ENCODE data around the gene DENND4C.

DNA sequence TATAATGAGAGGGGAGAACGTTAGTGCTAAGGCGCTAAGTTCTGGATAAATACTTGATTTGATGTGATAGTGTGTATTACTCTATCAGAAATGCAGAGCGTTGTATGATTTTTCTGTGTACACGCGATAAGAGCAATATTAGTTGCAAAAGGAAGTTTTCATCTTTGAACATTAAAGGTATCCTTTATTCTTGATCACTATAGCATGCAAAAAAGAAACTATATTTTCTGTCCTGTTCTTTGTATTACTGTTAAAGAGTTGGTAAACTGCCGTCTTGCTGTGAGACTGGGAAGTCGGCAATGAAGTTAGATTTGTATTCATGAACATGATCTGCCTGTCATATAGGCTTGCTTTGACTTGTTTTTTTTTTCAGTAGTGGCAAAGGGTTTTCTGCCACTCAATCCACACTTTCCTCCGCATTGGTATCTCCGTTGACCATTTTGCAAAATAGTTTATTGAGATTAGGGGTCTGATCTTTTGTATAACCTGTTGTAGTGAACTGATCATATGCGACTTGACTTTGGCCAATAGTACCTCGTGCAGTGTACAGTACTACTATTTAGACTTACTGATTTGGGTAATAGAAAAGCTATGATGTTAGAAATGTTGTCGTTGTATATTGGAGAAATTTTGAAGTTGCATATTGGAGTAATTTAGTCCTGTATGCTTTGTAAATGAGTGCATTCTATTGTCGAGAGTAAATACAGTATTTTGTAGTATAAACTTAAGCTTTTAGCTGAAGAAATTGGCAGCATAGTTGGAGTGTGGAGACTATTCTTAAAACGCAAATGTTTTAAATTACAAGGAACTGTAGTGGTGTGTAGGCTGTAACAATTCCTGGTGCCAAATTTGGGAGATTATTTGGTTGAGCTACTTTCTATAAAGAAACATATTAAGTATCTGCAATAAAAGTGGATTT, 1.7 kb downstream of the DENND4C start:
- TF ChIP-seq, protein P1, sequence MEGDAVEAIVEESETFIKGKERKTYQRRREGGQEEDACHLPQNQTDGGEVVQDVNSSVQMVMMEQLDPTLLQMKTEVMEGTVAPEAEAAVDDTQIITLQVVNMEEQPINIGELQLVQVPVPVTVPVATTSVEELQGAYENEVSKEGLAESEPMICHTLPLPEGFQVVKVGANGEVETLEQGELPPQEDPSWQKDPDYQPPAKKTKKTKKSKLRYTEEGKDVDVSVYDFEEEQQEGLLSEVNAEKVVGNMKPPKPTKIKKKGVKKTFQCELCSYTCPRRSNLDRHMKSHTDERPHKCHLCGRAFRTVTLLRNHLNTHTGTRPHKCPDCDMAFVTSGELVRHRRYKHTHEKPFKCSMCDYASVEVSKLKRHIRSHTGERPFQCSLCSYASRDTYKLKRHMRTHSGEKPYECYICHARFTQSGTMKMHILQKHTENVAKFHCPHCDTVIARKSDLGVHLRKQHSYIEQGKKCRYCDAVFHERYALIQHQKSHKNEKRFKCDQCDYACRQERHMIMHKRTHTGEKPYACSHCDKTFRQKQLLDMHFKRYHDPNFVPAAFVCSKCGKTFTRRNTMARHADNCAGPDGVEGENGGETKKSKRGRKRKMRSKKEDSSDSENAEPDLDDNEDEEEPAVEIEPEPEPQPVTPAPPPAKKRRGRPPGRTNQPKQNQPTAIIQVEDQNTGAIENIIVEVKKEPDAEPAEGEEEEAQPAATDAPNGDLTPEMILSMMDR (IDR thresholded peaks at IDR 0.05): no peak
- TF ChIP-seq FOSL2 (IDR thresholded peaks at IDR 0.05): no peak
- TF ChIP-seq FOSL2 (CRISPR knock-in tag; IDR thresholded peaks at IDR 0.05): no peak
- TF ChIP-seq CHD2 (IDR thresholded peaks at IDR 0.05; ENCODE audit: low read length, partially characterized antibody): no peak
- TF ChIP-seq SMC3 (IDR thresholded peaks at IDR 0.05): no peak
- no peak for TF ChIP-seq POLR2A (IDR thresholded peaks at IDR 0.05; ENCODE audit: low read length)
- no peak for TF ChIP-seq RFX5 (IDR thresholded peaks at IDR 0.05)
- TF ChIP-seq CEBPB (IDR thresholded peaks at IDR 0.05): no peak
